NB4 (cell line): ENCODE data around the gene RAP2A.
A peak's percentile ranks its signal among the peaks of the same experiment; 100 is the strongest.

Source experiments
- DNase-seq: peaks from one replicate; pipeline ENCODE4 v3.0.0; 2010; ENCODE audit warnings: low read depth
- H3K4me3 ChIP-seq: one replicate; pipeline ENCODE4 v1.5.1; 2011; ENCODE audit warnings: mild to moderate bottlenecking, low read depth, low read length, moderate library complexity
- MYC ChIP-seq: IDR thresholded peaks from 2 replicates; pipeline ENCODE4 v1.6.1; 2011; ENCODE audit warnings: low read depth, low read length
- POLR2A ChIP-seq: IDR thresholded peaks from 2 replicates; pipeline ENCODE4 v1.6.1; 2011; ENCODE audit warnings: mild to moderate bottlenecking; ENCODE audit not compliant: insufficient read length; ENCODE audit errors: extremely low read depth
- TF ChIP-seq, protein P1 (sequence below): IDR thresholded peaks from one replicate; pipeline ENCODE4 v1.5.1; 2012; ENCODE audit warnings: low read depth, low read length
- TF ChIP-seq, protein P2 (sequence below): IDR thresholded peaks from 2 replicates; pipeline ENCODE4 v1.6.1; 2011; ENCODE audit warnings: low read depth, low read length

RAP2A gene

DNA sequence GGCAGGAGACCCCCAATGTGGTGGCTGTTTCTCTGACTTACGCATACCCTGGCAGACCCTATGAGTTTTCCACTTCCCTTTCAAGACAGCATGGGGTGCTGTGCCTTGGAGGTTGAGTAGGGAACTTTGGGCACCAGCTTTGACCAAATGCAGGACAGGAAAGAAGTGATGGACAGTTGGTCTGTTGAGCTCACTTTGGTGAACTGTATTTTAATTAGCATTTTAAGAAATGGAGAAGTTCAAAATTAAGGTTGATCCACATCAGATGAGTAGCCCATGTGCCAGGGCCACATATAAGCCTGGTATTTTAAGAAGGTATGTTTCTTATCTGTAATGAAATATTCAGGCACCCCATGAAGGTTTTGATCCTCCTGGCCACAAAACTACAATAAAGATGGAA, 46.1 kb upstream of the RAP2A start:
- DNase-seq, result peak; percentile 91
- TF ChIP-seq POLR2A (no peak), MYC (peak; percentile 73)
- TF ChIP-seq, protein P1, sequence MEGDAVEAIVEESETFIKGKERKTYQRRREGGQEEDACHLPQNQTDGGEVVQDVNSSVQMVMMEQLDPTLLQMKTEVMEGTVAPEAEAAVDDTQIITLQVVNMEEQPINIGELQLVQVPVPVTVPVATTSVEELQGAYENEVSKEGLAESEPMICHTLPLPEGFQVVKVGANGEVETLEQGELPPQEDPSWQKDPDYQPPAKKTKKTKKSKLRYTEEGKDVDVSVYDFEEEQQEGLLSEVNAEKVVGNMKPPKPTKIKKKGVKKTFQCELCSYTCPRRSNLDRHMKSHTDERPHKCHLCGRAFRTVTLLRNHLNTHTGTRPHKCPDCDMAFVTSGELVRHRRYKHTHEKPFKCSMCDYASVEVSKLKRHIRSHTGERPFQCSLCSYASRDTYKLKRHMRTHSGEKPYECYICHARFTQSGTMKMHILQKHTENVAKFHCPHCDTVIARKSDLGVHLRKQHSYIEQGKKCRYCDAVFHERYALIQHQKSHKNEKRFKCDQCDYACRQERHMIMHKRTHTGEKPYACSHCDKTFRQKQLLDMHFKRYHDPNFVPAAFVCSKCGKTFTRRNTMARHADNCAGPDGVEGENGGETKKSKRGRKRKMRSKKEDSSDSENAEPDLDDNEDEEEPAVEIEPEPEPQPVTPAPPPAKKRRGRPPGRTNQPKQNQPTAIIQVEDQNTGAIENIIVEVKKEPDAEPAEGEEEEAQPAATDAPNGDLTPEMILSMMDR, result no peak
- TF ChIP-seq, protein P2, sequence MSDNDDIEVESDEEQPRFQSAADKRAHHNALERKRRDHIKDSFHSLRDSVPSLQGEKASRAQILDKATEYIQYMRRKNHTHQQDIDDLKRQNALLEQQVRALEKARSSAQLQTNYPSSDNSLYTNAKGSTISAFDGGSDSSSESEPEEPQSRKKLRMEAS, result peak; percentile 76; the same call in 1 of the 2 replicates
- H3K4me3 ChIP-seq, result peak overlapping the region; percentile 52

DNA sequence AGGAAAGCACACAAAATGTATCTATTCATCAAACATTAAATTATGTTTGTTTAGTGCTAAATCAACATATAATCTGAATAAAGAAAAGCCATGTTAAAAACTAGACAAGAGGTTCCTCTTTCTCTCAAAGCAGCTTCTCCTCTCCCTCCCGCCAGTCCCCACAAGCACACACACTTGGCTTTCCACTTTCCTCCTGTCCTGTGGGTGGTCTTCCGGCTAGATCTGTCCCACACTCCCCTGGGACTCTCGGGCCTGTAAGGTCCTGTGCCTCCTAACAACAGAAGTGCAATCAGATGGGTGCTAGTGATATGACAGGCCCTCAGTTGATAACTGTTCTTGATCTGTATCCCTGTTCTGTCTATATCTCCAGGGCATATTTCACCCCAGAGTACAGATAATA, 45.6 kb upstream of the RAP2A start:
- peak; percentile 100 for DNase-seq
- peak overlapping the region; percentile 52 for H3K4me3 ChIP-seq
- TF ChIP-seq, protein P2, result peak; percentile 80
- peak; percentile 87 for TF ChIP-seq MYC
- peak; percentile 17 for TF ChIP-seq POLR2A
- TF ChIP-seq, protein P1, result no peak

DNA sequence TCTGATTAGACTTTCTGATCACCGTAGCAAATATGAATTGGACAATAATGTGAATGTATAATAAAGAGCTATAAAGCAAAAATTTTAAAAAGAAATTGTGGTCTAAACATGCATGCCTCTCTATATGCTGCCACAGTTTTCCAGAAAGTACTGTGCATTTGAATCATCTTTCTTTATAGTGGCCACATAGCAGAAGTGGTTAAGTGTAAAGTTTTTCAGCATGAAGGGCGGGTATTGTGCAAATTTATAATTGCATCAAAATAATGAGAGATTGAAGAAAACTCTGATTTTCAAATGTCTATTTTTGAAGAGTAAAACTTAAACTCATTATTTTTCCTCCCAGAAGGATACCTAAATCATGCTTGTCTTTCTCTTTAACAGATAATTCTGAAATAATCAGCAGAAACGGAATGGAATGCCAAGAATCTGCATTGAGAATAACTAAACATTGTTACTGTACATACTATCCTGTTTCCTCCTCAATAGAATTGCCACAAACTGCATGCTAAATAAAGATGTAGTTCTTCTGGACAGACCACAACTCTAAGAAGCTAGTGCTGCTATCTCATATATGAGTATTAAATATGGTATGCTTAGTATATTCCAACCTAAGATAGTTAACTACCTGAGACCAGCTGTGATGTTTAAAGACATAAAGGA, 42.9 kb upstream of the RAP2A start:
- H3K4me3 ChIP-seq, result no peak overlapping the region
- TF ChIP-seq, protein P1, result no peak
- TF ChIP-seq POLR2A (no peak), MYC (no peak)
- TF ChIP-seq, protein P2, result no peak
- DNase-seq, result peak; percentile 57

DNA sequence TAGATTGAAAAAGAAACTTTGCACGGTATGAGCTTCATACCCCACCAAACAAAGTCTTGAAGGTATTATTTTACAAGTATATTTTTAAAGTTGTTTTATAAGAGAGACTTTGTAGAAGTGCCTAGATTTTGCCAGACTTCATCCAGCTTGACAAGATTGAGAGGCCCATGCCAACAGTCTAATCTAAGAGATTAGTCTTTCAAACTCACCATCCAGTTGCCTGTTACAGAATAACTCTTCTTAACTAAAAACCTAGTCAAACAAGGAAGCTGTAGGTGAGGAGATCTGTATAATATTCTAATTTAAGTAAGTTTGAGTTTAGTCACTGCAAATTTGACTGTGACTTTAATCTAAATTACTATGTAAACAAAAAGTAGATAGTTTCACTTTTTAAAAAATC, 41.9 kb upstream of the RAP2A start:
- no peak for TF ChIP-seq POLR2A
- no peak for TF ChIP-seq MYC
- TF ChIP-seq, protein P2, result no peak
- TF ChIP-seq, protein P1, result no peak
- no peak overlapping the region for H3K4me3 ChIP-seq
- DNase-seq, result no peak

DNA sequence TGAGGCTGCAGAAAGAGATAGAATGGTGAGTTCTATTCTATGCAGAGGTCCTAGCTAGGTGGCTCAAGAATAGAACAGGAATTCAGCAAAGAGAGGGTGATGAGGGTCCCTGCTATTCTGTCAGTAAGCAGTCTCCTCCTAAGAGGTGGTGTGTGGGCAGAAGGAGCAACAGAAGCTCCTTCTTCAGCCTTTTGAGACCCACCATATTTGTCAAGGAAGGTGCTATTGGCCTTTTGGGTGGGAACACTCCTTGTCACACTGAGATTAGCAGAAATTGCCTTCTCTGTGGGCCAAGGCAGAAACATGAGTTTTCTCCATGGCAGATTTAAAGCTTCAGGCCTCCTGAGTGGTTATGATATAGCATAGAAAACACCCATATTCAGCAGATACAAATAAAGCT, 39.4 kb upstream of the RAP2A start:
- DNase-seq, result no peak
- no peak overlapping the region for H3K4me3 ChIP-seq
- TF ChIP-seq MYC (no peak), POLR2A (no peak)
- TF ChIP-seq, protein P1, result no peak
- TF ChIP-seq, protein P2, result no peak
